Activated CD8-positive, alpha-beta memory T cell treated with anti-CD3 and anti-CD28 coated beads, Interleukin-2, amount 50 U/mL, for 1 hour (primary cell): ENCODE data around the gene STPG4.
"Not testable (repeated sequence)": the region's sequence is repeated elsewhere in the genome, so short reads cannot be mapped to it uniquely, and the experiment has no call there.

Source experiments
- DNase-seq: peaks from one replicate; pipeline ENCODE4 v3.0.0-alpha.2; 2020; ENCODE audit errors: extremely low read depth

Gene STPG4

GRCh38 chr2:47172922-47173695, 18.0 kb upstream of the STPG4 start:
- no peak for DNase-seq

GRCh38 chr2:47172156-47172921, 17.2 kb upstream of the STPG4 start:
- no peak for DNase-seq

DNA sequence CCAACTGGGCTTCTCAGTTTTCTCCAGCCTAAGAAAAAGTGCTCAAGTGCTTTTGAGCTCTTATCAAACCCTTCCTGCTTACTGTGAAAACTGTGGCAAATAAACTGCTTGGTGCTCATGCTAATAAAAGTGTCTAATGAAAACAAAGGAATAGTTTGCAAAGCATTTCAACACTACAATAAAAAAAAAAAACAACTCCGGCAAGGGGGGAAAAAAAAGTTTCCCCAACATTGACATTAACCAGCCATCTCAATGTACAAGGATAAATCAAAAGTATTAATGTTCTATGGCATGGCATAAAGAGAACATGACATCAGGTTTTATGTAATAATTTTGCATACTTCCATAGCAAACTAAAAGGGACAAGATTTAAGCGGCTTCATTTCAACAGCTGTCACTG, 14.7 kb upstream of the STPG4 start:
- no peak for DNase-seq

DNA sequence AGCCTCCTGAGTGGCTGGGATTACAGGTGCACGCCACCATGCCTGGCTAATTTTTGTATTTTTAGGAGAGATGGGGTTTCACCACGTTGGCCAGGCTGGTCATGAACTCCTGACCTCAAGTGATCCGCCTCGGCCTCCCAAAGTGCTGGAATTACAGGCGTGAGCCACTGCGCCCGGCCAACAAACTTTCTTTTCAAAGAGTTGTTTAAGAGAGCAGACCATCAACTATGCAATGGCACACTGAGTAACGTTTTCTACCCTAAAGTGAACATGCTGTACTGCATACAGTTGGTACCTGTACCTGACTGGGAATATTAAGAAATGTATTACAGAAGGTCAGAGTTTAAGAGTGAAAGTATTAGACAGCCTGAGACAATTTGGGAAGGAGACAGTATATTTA, 13.8 kb upstream of the STPG4 start:
- DNase-seq: not testable (repeated sequence)

GRCh38 chr2:47167149-47167548, 12.0 kb upstream of the STPG4 start:
- DNase-seq: no peak

DNA sequence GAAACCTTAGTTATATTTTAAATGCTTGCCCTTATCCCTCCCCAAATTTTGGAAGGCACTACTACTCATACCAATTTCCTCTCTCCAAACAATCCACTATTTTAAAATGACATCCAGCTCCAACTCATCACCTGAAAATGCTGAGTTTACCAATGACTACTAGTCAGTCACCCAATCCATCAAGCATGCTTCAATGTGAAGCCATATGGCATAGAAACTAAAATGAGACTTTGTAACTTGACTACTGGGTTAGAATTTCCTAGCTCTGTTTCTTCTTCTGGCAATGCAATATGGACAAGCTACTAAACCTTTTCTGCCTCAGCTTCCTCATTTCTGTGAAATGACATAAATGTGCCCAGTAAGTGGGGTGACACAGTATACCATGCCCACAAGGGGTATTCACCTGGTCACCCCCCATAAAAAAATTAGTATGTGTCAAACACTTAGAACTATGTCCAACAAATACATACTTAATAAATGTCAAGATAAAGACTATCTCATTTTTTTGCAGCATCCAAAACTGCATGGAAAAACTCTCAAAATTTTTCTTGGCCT, 10.0 kb upstream of the STPG4 start:
- DNase-seq: no peak

- DNase-seq: no peak
Measured at GRCh38 chr2:47162780-47163179, 7.7 kb upstream of the STPG4 start.

DNA sequence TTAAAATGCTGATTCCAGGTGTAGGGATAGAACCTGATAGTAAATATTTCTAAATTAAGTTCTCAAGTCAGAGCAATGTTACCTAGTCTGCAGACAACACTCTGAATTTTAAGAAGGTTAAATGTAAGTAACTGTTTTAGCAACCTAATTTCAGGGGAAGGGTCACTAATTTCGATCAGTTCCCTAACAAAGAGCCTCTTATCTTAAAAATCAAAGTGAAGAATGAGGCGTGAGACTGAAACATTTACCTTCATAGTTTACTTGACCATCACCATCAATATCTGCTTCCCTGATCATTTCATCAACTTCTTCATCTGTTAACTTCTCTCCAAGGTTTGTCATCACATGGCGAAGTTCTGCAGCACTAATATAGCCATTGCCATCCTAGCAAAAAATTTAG, 6.4 kb upstream of the STPG4 start:
- no peak for DNase-seq

DNA sequence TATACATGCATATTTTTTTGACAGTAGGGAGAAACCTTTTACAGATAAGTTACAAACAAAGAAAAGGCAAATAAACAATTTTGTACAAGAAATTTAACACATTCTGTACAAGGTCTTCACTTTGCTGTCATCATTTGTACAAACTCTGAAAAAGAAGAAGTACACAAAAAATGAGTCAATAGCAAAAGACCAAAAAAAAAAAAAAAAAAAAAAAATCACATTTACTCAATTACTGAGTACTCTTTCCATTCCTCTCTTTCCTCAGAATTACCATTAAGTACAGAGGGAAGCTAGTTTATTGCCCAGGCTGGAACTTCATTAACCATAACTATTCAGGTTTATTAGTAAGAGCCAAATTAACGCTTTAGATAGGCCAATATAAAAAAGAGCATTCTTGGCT, 5.6 kb upstream of the STPG4 start:
- DNase-seq: no peak

- no peak for DNase-seq
Measured at GRCh38 chr2:47160211-47160610, 5.1 kb upstream of the STPG4 start.

DNA sequence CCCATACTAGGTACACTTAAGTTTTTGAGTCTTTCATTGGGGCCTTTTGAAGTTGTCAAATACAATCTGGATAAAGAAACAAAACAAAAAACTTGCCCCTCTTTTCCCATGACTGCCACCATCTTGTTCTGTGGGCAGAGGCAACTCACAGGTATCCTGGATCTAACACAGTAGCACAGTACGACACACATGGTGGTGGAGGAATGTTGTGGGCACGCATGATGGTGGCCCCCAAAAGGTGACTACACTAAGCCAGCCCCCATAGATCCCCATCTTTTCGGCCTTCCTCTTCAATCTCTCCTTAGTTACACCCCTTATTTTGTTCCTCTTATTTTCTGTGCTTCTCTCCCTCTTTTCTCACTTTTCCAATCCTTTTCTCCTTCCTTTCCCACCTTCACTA, 4.5 kb upstream of the STPG4 start:
- no peak for DNase-seq

- DNase-seq: no peak
Measured at GRCh38 chr2:47158576-47158975, 3.5 kb upstream of the STPG4 start.

DNA sequence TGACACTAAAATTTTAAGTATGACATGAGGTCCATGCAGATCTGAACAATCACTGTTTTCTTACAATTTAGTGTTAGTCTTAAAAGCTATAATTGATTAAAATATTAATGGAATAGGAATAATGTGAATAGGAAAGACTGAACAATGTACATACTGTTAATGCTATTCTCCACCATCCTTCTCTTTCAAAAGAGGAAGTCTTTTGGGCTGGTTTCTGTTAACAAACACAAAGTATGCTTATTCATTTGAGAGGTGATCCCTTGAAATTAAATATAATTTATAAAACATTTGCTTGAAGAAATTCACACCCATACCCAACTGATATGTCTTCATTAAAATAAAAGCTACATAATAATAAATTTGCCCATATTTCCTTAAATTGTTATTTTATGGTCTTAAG, 2.3 kb downstream of the STPG4 start:
- DNase-seq: no peak

DNA sequence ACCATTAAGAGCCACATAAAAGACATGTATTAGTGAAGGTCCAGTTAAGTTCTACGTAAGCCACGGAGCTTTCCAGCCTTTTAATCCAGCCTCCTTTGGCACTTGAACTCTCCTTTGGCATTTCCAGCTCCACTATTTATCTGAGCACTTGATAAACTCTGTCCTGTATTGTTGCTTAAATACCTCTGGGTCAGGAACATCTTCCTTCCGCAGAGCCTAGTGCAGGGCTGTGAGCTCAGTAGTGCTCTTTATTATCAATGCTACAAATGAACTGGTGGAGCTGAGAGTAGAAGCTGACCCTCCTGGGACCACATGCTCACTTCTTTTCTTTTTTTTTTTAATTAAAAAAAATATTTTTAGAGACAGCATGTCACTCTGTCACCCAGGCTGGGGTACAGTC, 4.9 kb downstream of the STPG4 start:
- DNase-seq: no peak

- DNase-seq: no peak
Measured at GRCh38 chr2:47147021-47147420, 8.1 kb downstream of the STPG4 start.

DNA sequence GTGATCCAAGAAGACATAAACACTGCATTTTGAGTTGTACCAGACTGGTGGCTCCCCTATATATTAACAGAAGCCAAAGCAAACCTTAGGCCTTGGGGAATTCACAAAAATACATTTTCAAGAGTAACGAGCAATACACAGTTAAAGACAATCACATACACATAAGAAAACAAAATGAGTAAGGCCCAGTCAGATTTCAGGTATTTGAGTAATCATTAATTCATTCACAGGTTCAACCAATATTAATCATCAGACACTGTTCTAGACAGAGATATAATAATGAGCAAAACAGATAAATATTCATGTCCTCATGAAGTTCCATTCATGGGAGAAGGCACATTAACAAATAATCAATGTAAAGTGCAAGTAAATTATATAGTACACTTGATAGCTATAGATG, 9.6 kb downstream of the STPG4 start:
- no peak for DNase-seq

GRCh38 chr2:47141520-47141919, 13.6 kb downstream of the STPG4 start:
- no peak for DNase-seq

DNA sequence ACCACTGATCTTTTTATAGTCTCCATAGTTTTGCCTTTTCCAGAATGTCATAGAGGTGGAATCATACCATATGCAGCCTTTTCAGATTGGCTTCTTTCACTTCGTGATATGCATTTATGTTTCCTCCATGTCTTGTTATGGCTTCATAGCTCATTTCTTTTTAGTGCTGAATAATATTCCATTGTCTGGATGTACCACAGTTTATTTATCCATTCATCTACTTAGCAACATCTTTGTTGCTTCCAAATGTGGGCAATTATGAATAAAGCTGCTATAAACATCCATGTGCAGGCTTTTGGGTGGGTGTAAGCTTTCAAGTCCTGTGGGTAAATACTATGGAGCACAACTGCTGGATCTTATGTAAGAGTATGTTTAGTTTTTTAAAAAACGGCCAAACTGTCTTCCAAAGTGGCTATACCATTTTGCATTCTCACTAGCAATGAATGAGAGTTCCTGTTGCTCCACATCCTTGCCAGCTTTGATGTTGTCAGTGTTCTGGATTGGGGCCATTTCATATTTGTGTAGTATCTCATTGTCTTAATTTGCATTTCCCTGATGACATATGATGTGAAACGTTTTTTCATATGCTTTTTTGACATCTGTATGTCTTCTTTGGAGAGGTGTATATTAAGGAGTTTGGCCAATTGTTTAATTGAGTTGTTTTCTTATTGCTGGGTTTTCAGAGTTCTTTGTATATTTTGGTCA, 20.6 kb downstream of the STPG4 start:
- no peak for DNase-seq

GRCh38 chr2:47133046-47133445, 22.1 kb downstream of the STPG4 start:
- DNase-seq: no peak

- DNase-seq: no peak
Measured at GRCh38 chr2:47129191-47129706, 25.9 kb downstream of the STPG4 start.

DNA sequence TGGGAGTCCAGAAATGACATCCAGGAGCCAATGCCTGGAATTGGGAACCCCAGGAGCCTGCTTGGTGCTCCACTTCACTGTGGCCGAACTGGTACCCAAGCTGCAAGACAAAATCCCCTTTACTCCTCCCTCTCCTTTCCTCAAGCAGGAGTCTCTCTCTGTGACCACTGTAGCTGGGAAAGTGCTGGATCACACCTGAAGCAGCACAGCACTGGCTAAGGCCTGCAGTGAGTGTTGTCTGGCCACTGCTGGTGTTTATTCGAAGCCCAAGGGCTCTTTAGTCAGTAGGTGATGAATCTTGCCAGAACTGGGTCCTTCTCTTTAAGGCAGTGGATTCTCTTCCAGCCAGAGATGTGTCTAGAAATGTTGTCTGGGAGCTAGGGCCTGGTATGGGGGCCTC, 26.4 kb downstream of the STPG4 start:
- DNase-seq: no peak

DNA sequence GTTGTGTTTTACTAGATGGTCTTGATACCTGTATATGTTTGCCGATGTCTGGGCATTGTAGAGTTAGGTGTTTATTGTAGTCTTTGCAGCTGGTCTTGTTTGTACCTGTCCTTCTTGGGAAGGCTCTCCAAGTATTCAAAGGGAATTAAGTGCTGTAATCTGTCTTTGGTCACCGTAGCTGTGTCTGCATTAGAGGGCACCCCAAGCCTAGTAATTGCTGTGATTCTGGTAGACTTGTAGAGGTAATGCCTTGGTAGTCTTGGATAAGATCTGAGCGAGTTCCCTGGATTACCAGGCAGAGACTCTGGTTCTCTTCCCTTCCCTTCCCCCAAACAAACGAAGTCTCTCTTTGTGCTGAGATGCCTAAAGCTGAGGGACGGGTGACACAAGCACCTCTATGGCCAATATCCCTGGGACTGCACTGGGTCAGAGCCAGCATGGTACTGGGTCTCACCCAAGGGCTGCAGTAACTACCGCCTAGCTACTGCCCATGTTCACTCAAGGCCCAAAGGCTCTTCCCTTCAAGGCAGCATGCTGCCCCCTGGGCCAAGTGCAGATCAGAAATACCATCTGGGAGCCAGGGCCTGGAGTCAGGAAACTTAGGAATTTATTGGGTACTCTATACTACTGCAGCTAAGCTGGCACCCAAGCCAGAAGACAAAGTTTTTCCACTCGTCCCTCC, 27.1 kb downstream of the STPG4 start:
- DNase-seq: no peak
